Measurements from ENCODE around the gene TDG. TPM values are rescaled to one million over a fixed set of nuclear protein-coding genes. Genes with fewer than 3 reads are reported as not detected.

The TDG gene
- total RNA-seq, 1 donor from 2014 or later: 43.6 TPM

DNA sequence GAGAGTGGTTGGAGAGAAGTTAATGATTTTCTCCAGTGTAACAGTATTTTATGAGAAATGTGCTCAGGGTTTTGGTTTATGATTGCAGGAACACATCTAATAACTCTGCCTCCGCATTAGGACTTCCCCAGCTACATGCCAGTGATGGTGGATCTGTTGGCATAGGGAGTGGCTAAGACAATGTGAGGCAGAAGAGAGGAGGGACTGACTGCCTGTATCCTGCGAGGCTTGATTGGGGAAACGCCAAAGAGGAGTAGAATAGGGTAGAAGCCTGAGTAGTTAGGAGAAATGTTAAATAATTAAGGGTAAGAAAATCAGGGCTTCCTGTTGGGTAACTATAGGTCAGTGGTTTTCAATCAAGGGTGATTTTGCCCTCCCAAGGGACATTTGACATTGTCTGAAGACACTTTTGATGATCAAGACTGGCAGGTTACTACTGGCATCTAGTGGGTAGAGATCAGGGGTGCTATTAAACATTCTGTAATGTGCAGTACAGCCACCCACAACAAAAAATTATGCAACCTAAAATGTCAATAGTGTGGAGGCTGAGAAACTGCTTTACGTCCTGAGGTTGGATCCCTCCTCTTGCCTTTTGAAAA lies 12.8 kb downstream of the TDG start:
- DNase-seq (ENCODE audit: extremely low spot score, unreplicated experiment): no peak
- TF ChIP-seq, protein P1, sequence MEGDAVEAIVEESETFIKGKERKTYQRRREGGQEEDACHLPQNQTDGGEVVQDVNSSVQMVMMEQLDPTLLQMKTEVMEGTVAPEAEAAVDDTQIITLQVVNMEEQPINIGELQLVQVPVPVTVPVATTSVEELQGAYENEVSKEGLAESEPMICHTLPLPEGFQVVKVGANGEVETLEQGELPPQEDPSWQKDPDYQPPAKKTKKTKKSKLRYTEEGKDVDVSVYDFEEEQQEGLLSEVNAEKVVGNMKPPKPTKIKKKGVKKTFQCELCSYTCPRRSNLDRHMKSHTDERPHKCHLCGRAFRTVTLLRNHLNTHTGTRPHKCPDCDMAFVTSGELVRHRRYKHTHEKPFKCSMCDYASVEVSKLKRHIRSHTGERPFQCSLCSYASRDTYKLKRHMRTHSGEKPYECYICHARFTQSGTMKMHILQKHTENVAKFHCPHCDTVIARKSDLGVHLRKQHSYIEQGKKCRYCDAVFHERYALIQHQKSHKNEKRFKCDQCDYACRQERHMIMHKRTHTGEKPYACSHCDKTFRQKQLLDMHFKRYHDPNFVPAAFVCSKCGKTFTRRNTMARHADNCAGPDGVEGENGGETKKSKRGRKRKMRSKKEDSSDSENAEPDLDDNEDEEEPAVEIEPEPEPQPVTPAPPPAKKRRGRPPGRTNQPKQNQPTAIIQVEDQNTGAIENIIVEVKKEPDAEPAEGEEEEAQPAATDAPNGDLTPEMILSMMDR (conservative IDR thresholded peaks at IDR 0.05): no peak
- Mint-ChIP-seq H3K27me3 (no peaks in the 10 kb centered on the region), H3K4me1 (ENCODE audit: unreplicated experiment) (no peaks in the 10 kb centered on the region), H3K9me3 (no peaks in the 10 kb centered on the region), H3K36me3 (peaks cover 35% of the 10 kb centered on the region), H3K4me3 (no peak overlapping the region), H3K27ac (peak overlapping the region; percentile 47)

DNA sequence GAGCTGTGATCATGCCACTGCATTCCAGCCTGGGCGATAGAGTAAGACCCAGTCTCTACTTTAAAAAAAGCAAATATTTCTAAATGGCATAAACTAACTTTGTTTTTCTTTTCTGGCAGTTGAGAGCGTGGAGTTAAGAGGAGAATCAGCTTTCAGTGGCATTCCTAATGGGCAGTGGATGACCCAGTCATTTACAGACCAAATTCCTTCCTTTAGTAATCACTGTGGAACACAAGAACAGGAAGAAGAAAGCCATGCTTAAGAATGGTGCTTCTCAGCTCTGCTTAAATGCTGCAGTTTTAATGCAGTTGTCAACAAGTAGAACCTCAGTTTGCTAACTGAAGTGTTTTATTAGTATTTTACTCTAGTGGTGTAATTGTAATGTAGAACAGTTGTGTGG lies 21.2 kb downstream of the TDG start:
- Mint-ChIP-seq H3K36me3 (peaks cover 15% of the 10 kb centered on the region), H3K4me1 (ENCODE audit: unreplicated experiment) (no peaks in the 10 kb centered on the region), H3K27me3 (no peaks in the 10 kb centered on the region), H3K4me3 (no peak overlapping the region), H3K27ac (no peak overlapping the region), H3K9me3 (no peaks in the 10 kb centered on the region)
- DNase-seq (ENCODE audit: extremely low spot score, unreplicated experiment): no peak
- TF ChIP-seq, protein P1 (conservative IDR thresholded peaks at IDR 0.05): no peak

DNA sequence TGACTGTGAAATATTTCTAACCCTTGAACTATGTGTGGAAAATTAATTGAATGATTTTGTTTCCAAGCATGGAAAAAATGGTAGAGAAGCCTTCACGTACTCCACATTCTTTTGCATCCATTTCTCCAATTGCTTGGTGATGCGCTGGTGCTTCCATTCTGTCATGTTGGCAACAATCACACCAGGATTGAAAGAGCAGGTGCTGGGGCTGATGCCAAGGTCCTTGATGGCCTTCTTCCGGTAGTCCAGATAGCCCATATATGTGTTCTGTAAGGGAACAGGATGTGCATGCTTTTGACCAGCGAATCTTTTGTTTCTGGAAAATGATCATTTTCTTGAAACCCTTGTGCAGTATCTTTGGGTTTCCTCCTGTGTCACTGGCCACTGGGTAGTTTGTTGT lies 28.6 kb downstream of the TDG start:
- Mint-ChIP-seq H3K4me1 (ENCODE audit: unreplicated experiment) (no peaks in the 10 kb centered on the region), H3K27ac (no peak overlapping the region), H3K27me3 (no peaks in the 10 kb centered on the region), H3K36me3 (peaks cover under 1% of the 10 kb centered on the region), H3K4me3 (no peak overlapping the region), H3K9me3 (no peaks in the 10 kb centered on the region)
- TF ChIP-seq, protein P1 (conservative IDR thresholded peaks at IDR 0.05): no peak
- DNase-seq (ENCODE audit: extremely low spot score, unreplicated experiment): no peak

DNA sequence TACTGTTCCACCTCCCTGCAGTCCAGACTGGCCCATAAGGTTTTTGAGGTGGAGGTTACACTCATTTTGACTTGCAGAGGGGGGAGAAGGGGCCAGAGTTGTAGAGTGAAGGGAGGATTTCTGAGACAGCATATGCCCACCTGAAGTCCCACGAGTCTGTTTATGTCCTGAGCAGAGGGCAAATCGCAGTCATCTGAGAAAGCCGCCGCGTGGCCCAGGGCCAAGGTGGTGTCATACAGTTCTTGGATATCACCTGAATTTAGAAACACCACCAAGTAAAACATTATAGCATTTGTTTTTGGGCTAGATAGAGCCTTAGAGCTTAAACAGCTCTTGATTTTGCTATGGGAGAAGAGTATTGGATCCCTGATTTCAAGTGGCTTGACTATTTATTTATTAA lies 30.9 kb downstream of the TDG start:
- H3K9me3 Mint-ChIP-seq: no peaks in the 10 kb centered on the region
- H3K36me3 Mint-ChIP-seq: no peaks in the 10 kb centered on the region
- peaks cover 3% of the 10 kb centered on the region for H3K27me3 Mint-ChIP-seq
- no peak for DNase-seq (ENCODE audit: extremely low spot score, unreplicated experiment)
- H3K4me3 Mint-ChIP-seq: no peak overlapping the region
- H3K27ac Mint-ChIP-seq: no peak overlapping the region
- no peaks in the 10 kb centered on the region for H3K4me1 Mint-ChIP-seq (ENCODE audit: unreplicated experiment)
- TF ChIP-seq, protein P1 (conservative IDR thresholded peaks at IDR 0.05): no peak

DNA sequence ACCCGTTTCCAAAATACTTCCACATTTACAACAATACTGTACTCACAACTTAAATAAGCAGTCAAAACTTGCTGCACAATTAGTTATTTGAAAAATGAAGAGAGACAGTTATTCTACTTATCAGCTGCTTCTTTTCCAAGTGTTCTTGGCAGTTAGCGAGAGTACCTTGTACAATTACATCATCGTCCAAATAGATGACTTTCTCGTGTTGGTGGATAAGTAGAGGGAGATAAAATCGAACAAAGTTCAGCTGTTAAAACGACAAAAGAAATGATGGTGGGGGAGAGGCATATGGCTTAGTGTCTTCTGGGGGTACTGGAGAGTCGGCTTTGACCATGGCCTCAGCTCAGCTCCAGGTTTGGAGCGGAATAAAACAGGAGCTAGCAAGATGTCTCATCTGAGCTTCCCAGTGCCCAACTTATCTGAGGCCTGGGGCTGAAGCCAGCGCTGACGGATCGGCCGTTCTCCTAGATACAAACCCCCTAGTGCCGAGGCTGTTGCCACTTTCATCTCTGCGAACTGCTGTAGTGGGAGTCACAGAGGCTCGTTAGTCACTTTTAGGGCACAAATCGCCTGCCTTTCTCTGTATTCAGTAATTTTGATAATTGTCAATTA lies 31.7 kb downstream of the TDG start:
- Mint-ChIP-seq H3K27me3 (peaks cover 3% of the 10 kb centered on the region), H3K4me1 (ENCODE audit: unreplicated experiment) (no peaks in the 10 kb centered on the region), H3K4me3 (no peak overlapping the region), H3K9me3 (no peaks in the 10 kb centered on the region), H3K27ac (no peak overlapping the region), H3K36me3 (no peaks in the 10 kb centered on the region)
- DNase-seq (ENCODE audit: extremely low spot score, unreplicated experiment): no peak
- TF ChIP-seq, protein P1 (conservative IDR thresholded peaks at IDR 0.05): no peak

All from type B pancreatic cell (in vitro differentiated cells).